ENCODE measurements around the gene BMPR1B. TPM values are rescaled to one million over a fixed set of nuclear protein-coding genes. Genes with fewer than 3 reads are reported as not detected.

BMPR1B gene
- total and polyA plus RNA-seq, 2 of the 8 experiments (the other 6 are each of a cell fraction or from before 2014, with no cell fraction given): 0.14 to 1.1 TPM

- H3K27ac ChIP-seq (ENCODE audit: low read depth, low read length): no peak overlapping the region
- FAIRE-seq: no peak
- TF ChIP-seq SAP30 (IDR thresholded peaks at IDR 0.05; ENCODE audit: insufficient read depth, insufficient replicate concordance, low read length) (no peak), RXRA (IDR thresholded peaks at IDR 0.05; ENCODE audit: insufficient read depth, low read depth, low read length) (no peak), GTF2F1 (IDR thresholded peaks at IDR 0.05; ENCODE audit: borderline replicate concordance, low read depth, low read length) (no peak), CHD2 (IDR thresholded peaks at IDR 0.05; ENCODE audit: low read length) (no peak), NRF1 (IDR thresholded peaks at IDR 0.05; ENCODE audit: low read depth, low read length) (no peak), EZH2 (IDR thresholded peaks at IDR 0.05; ENCODE audit: low read depth, low read length, severe bottlenecking) (no peak), TAF1 (IDR thresholded peaks at IDR 0.05; ENCODE audit: low read depth, low read length) (no peak)
Measured at GRCh38 chr4:95188701-95189370, 431.1 kb downstream of the BMPR1B start.

More at GRCh38 chr4:95188701-95189370, 431.1 kb downstream of the BMPR1B start:
- Histone ChIP-seq H2BK20ac (ENCODE audit: low read length) (no peak overlapping the region), H3K56ac (replicated peaks; ENCODE audit: insufficient read length, low read depth, low read length) (no peak overlapping the region), H3K14ac (ENCODE audit: insufficient read length) (no peak overlapping the region), H2BK12ac (ENCODE audit: low read depth, low read length) (no peak overlapping the region), H4K20me1 (replicated peaks in 1 of 2; ENCODE audit: control insufficient read depth in 1 of 2, insufficient read depth in 2 of 2, low read length in 2 of 2) (no peaks in the 10 kb centered on the region), H3K4me1 (replicated peaks in 1 of 4; ENCODE audit: control insufficient read depth in 3 of 4, insufficient read depth in 4 of 4, low read length in 3 of 4) (no peaks in the 10 kb centered on the region), H4K5ac (ENCODE audit: insufficient read length, low read depth, low read length) (no peak overlapping the region), H3K18ac (ENCODE audit: extremely low read depth, low read length) (no peak overlapping the region), H3K4ac (replicated peaks; ENCODE audit: insufficient read length, low read depth, low read length) (no peak overlapping the region), H3K36me3 (ENCODE audit: control insufficient read depth in 2 of 4, insufficient read depth in 4 of 4, low read length in 3 of 4) (no peaks in the 10 kb centered on the region), H2BK5ac (ENCODE audit: low read depth, low read length) (no peak overlapping the region), H3K79me2 (ENCODE audit: control insufficient read depth in 1 of 2, insufficient read depth in 2 of 2, low read length in 2 of 2) (no peaks in the 10 kb centered on the region), H3K23me2 (ENCODE audit: low read depth, low read length) (no peaks in the 10 kb centered on the region; the same call in 1 of the 2 replicates), H2BK120ac (replicated peaks; ENCODE audit: low read depth, low read length) (no peak overlapping the region), H3K79me1 (ENCODE audit: low read depth, low read length) (no peaks in the 10 kb centered on the region; the same call in 1 of the 2 replicates), H3K4me3 (ENCODE audit: extremely low read depth in 1 of 4, insufficient read depth in 2 of 4, low read depth in 3 of 4, low read length in 4 of 4) (no peak overlapping the region), H4K91ac (replicated peaks; ENCODE audit: insufficient read length, low read length) (no peak overlapping the region), H2AFZ (ENCODE audit: low read length) (no peak overlapping the region), H3K9me3 (ENCODE audit: insufficient read depth in 2 of 2, low read depth in 1 of 2, low read length in 1 of 2) (no peaks in the 10 kb centered on the region), H3K9ac (replicated peaks in 1 of 4; ENCODE audit: extremely low read depth in 1 of 4, low read depth in 3 of 4, low read length in 3 of 4) (no peak overlapping the region), H3K4me2 (ENCODE audit: insufficient read depth in 1 of 2, low read depth in 2 of 2, low read length in 2 of 2) (no peak overlapping the region), H2AK5ac (ENCODE audit: low read depth, low read length) (no peak overlapping the region), H2BK15ac (ENCODE audit: low read length) (no peak overlapping the region), H3K27me3 (replicated peaks in 1 of 4; ENCODE audit: control insufficient read depth in 3 of 4, extremely low read depth in 1 of 4, insufficient read depth in 3 of 4, low read length in 3 of 4) (no peaks in the 10 kb centered on the region), H4K8ac (ENCODE audit: extremely low read depth, insufficient read depth, low read length) (no peak overlapping the region), H3K23ac (ENCODE audit: insufficient read length) (no peak overlapping the region)
- 84% methylated on average over 5 of the region's 5 CpGs; no CpG with 5 or more reads in 1 of the 2 experiments for WGBS, 2 experiments (ENCODE audit: extremely low coverage in 1 of 2, insufficient coverage in 1 of 2, insufficient read length in 1 of 2, insufficient replicate concordance in 2 of 2, low coverage in 1 of 2, low lambda C conversion rate in 2 of 2, missing lambda C conversion rate in 1 of 2)
- no peak for DNase-seq (ENCODE audit: low read depth in 1 of 2, low spot score in 2 of 2)
- ChIA-PET POLR2A (ENCODE audit: partially characterized antibody) (no interaction called here), CTCF (ENCODE audit: partially characterized antibody) (no interaction called here)

Measured in H1 (cell line).